Natural killer cell (primary cell): ENCODE data around the gene SURF2. TPM values are rescaled to one million over a fixed set of nuclear protein-coding genes. Genes with fewer than 3 reads are reported as not detected.

Source experiments
- ATAC-seq, 3 donors: fragments of 150-1000 bp in 2 of 3; fragments of 200-7000 bp in 1 of 3; cut with Tn5 transposase; 1 replicate in 1 of 3; 2 replicates in 2 of 3; pipeline ENCODE4 v1.10.0; 2021; ENCODE audit warnings: mild to moderate bottlenecking in 2 of 3, moderate library complexity in 2 of 3
- DNase-seq, 2 donors: peaks; one replicate each; pipeline versions ENCODE4 v3.0.0 to v3.0.0-alpha.2; 2013 to 2021; ENCODE audit warnings: mixed read lengths in 1 of 2
- H3K27ac ChIP-seq: one replicate; pipeline ENCODE4 v1.5.1; 2013; ENCODE audit warnings: mild to moderate bottlenecking, low read length
- H3K27me3 ChIP-seq: one replicate; pipeline ENCODE4 v1.6.1; 2013; ENCODE audit warnings: low read length; ENCODE audit not compliant: control insufficient read depth, insufficient read depth
- H3K36me3 ChIP-seq: one replicate; pipeline ENCODE4 v1.6.1; 2013; ENCODE audit warnings: low read length; ENCODE audit not compliant: control insufficient read depth, insufficient read depth
- H3K4me1 ChIP-seq: one replicate; pipeline ENCODE4 v1.6.1; 2013; ENCODE audit warnings: low read length; ENCODE audit not compliant: control insufficient read depth, insufficient read depth
- H3K4me3 ChIP-seq: one replicate; pipeline ENCODE4 v1.5.1; 2013; ENCODE audit warnings: low read length
- H3K9me3 ChIP-seq: one replicate; pipeline ENCODE4 v1.6.1; 2013; ENCODE audit warnings: low read length; ENCODE audit not compliant: control insufficient read depth, insufficient read depth
- H3K27ac Mint-ChIP-seq, 2 donors: one replicate each; pipeline ENCODE4 v1.8.0; 2022; ENCODE audit warnings: mild to moderate bottlenecking in 2 of 2, mixed read lengths in 2 of 2, moderate library complexity in 1 of 2
- H3K27me3 Mint-ChIP-seq, 2 donors: one replicate each; pipeline ENCODE4 v1.8.0; 2022; ENCODE audit warnings: low read depth in 2 of 2, mixed read lengths in 2 of 2
- H3K36me3 Mint-ChIP-seq: one replicate; pipeline ENCODE4 v1.8.0; 2022; ENCODE audit warnings: mixed read lengths
- H3K4me1 Mint-ChIP-seq, 2 donors: one replicate each; pipeline ENCODE4 v1.8.0; 2022; ENCODE audit warnings: mixed read lengths in 2 of 2
- H3K4me3 Mint-ChIP-seq: one replicate; pipeline ENCODE4 v1.8.0; 2022; ENCODE audit warnings: mild to moderate bottlenecking, moderate library complexity, mixed read lengths
- H3K9me3 Mint-ChIP-seq, 2 donors: one replicate each; pipeline ENCODE4 v1.8.0; 2022; ENCODE audit warnings: mixed read lengths in 2 of 2
- CTCF ChIP-seq: fragments of 200-600 bp; IDR thresholded peaks from one replicate; pipeline ENCODE4 v1.8.0; 2022; ENCODE audit warnings: antibody characterized with exemption
- WGBS: methylation state at CpG from one replicate; pipeline ENCODE4 v1.1.7; 2013; ENCODE audit warnings: missing lambda C conversion rate; ENCODE audit not compliant: insufficient coverage; 5-methylcytosine and 5-hydroxymethylcytosine counted together
- intact Hi-C: fragments of 100-400 bp; cut with micrococcal nuclease; formaldehyde crosslinking; loops from one replicate; pipeline ENCODE4 v1.14.2; 2022
- total RNA-seq, 4 donors: library from RNA; stranded (reverse); fragments of 120-200 nt in 1 of 4; gene quantifications; one replicate each; pipeline versions ENCODE4 v1.2.3 to v1.2.4, GENCODE V29; 2013 to 2022

The SURF2 gene
- total RNA-seq, 3 donors from 2014 or later (not counting 1 experiment from before 2014, with no cell fraction given): 14.3 to 14.9 (median 14.7) TPM

- Mint-ChIP-seq H3K27me3 (peaks cover 0 to 4% of the 10 kb centered on the region in 2 donors), H3K4me1 (no peaks in the 10 kb centered on the region), H3K9me3 (no peaks in the 10 kb centered on the region), H3K36me3 (no peaks in the 10 kb centered on the region), H3K4me3 (no peak overlapping the region), H3K27ac (no peak overlapping the region)
- Histone ChIP-seq H3K27me3 (no peaks in the 10 kb centered on the region), H3K27ac (no peak overlapping the region), H3K9me3 (no peaks in the 10 kb centered on the region), H3K4me1 (no peaks in the 10 kb centered on the region), H3K36me3 (no peaks in the 10 kb centered on the region), H3K4me3 (no peak overlapping the region)
- intact Hi-C loops: no loop called here
- WGBS: 96% methylated on average over 17 of the region's 17 CpGs
- DNase-seq (no peak), ATAC-seq (no peak)
- no peak for TF ChIP-seq CTCF
Observed at GRCh38 chr9:133384736-133385321, 28.5 kb downstream of the SURF2 start.

GRCh38 chr9:133385452-133385851 is 29.1 kb downstream of the SURF2 start:
- no peaks in the 10 kb centered on the region for H3K9me3 Mint-ChIP-seq

GRCh38 chr9:133386338-133386737 is 30.0 kb downstream of the SURF2 start:
- Histone ChIP-seq H3K27ac (no peak overlapping the region), H3K4me1 (no peaks in the 10 kb centered on the region), H3K9me3 (no peaks in the 10 kb centered on the region), H3K27me3 (no peaks in the 10 kb centered on the region), H3K36me3 (no peaks in the 10 kb centered on the region), H3K4me3 (no peak overlapping the region)
- no peak overlapping the region for H3K4me3 Mint-ChIP-seq
- no peaks in the 10 kb centered on the region for H3K9me3 Mint-ChIP-seq
- DNase-seq (no peak), ATAC-seq (no peak)
- H3K27me3 Mint-ChIP-seq: peaks cover 0 to 8% of the 10 kb centered on the region in 2 donors
- H3K36me3 Mint-ChIP-seq: no peaks in the 10 kb centered on the region
- intact Hi-C loops: no loop called here
- TF ChIP-seq CTCF: no peak
- H3K27ac Mint-ChIP-seq: no peak overlapping the region
- 89% methylated on average over 13 of the region's 13 CpGs for WGBS
- H3K4me1 Mint-ChIP-seq: no peaks in the 10 kb centered on the region

More at GRCh38 chr9:133385452-133385851, 29.1 kb downstream of the SURF2 start:
- H3K36me3 ChIP-seq: no peaks in the 10 kb centered on the region
- Mint-ChIP-seq H3K4me3 (no peak overlapping the region), H3K4me1 (no peaks in the 10 kb centered on the region), H3K27me3 (peaks cover 0 to 4% of the 10 kb centered on the region in 2 donors), H3K36me3 (no peaks in the 10 kb centered on the region), H3K27ac (no peak overlapping the region)
- no peak overlapping the region for H3K27ac ChIP-seq
- ATAC-seq (no peak), DNase-seq (no peak)
- TF ChIP-seq CTCF: no peak
- WGBS: 89% methylated on average over 14 of the region's 14 CpGs
- no peaks in the 10 kb centered on the region for H3K27me3 ChIP-seq
- H3K4me1 ChIP-seq: no peaks in the 10 kb centered on the region
- no peak overlapping the region for H3K4me3 ChIP-seq
- intact Hi-C loops: no loop called here
- H3K9me3 ChIP-seq: no peaks in the 10 kb centered on the region

GRCh38 chr9:133387680-133388079 is 31.3 kb downstream of the SURF2 start:
- Mint-ChIP-seq H3K27ac (no peak overlapping the region), H3K36me3 (no peaks in the 10 kb centered on the region), H3K27me3 (peaks cover 0 to 11% of the 10 kb centered on the region in 2 donors), H3K4me1 (no peaks in the 10 kb centered on the region), H3K4me3 (no peak overlapping the region), H3K9me3 (no peaks in the 10 kb centered on the region)
- H3K27me3 ChIP-seq: no peaks in the 10 kb centered on the region
- no peak for DNase-seq
- H3K36me3 ChIP-seq: no peaks in the 10 kb centered on the region
- no peaks in the 10 kb centered on the region for H3K4me1 ChIP-seq
- intact Hi-C loops: no loop called here
- no peak for ATAC-seq
- no peaks in the 10 kb centered on the region for H3K9me3 ChIP-seq
- TF ChIP-seq CTCF: no peak
- 90% methylated on average over 9 of the region's 9 CpGs for WGBS
- H3K4me3 ChIP-seq: no peak overlapping the region
- H3K27ac ChIP-seq: no peak overlapping the region
